HUES64 (cell line): Measurements from ENCODE around the gene UTS2R.

Experiments used
- H3K27ac ChIP-seq: 2 replicates; pipeline ENCODE4 v1.7.0; 2013; ENCODE audit warnings: low read depth, low read length, inconsistent platforms
- H3K27me3 ChIP-seq: 2 replicates; pipeline ENCODE4 v1.6.1; 2013; ENCODE audit warnings: mild to moderate bottlenecking, low read length; ENCODE audit not compliant: insufficient read depth
- H3K36me3 ChIP-seq: 2 replicates; pipeline ENCODE4 v1.6.1; 2013; ENCODE audit warnings: mild to moderate bottlenecking, low read length; ENCODE audit not compliant: insufficient read depth
- H3K4me1 ChIP-seq: 2 replicates; pipeline ENCODE4 v1.6.1; 2013; ENCODE audit warnings: mild to moderate bottlenecking, low read length, moderate library complexity; ENCODE audit not compliant: insufficient read depth
- H3K4me3 ChIP-seq: 2 replicates; pipeline ENCODE4 v1.5.1; 2013; ENCODE audit warnings: mild to moderate bottlenecking, low read length, moderate library complexity
- H3K9ac ChIP-seq: 2 replicates; pipeline ENCODE4 v1.6.1; 2013; ENCODE audit warnings: mild to moderate bottlenecking, low read depth, low read length
- H3K9me3 ChIP-seq: 2 replicates; pipeline ENCODE4 v1.6.1; 2013; ENCODE audit warnings: low read depth, low read length; ENCODE audit not compliant: insufficient read depth
- WGBS: fragments of 150-250, 120-280 bp; methylation state at CpG from one replicate; pipeline ENCODE4 v1.1.7; 2013; ENCODE audit warnings: missing lambda C conversion rate; 5-methylcytosine and 5-hydroxymethylcytosine counted together

Gene UTS2R

GRCh38 chr17:82397449-82398335 lies 26.1 kb downstream of the UTS2R start:
- no peaks in the 10 kb centered on the region for H3K36me3 ChIP-seq
- no peak overlapping the region for H3K9ac ChIP-seq
- 92% methylated on average over 38 of the region's 38 CpGs for WGBS
- no peak overlapping the region for H3K4me3 ChIP-seq
- H3K9me3 ChIP-seq = no peaks in the 10 kb centered on the region
- H3K27me3 ChIP-seq = no peaks in the 10 kb centered on the region
- no peaks in the 10 kb centered on the region for H3K4me1 ChIP-seq
- no peak overlapping the region for H3K27ac ChIP-seq

GRCh38 chr17:82399041-82399441 lies 27.5 kb downstream of the UTS2R start:
- Histone ChIP-seq H3K9me3 (no peaks in the 10 kb centered on the region), H3K27ac (no peak overlapping the region), H3K4me1 (no peaks in the 10 kb centered on the region), H3K27me3 (no peaks in the 10 kb centered on the region), H3K36me3 (peaks cover 10% of the 10 kb centered on the region; the same call in 1 of the 2 replicates), H3K9ac (no peak overlapping the region), H3K4me3 (no peak overlapping the region)
- 94% methylated on average over 13 of the region's 13 CpGs for WGBS

GRCh38 chr17:82399601-82400101 lies 28.1 kb downstream of the UTS2R start:
- WGBS = 89% methylated on average over 18 of the region's 18 CpGs

DNA sequence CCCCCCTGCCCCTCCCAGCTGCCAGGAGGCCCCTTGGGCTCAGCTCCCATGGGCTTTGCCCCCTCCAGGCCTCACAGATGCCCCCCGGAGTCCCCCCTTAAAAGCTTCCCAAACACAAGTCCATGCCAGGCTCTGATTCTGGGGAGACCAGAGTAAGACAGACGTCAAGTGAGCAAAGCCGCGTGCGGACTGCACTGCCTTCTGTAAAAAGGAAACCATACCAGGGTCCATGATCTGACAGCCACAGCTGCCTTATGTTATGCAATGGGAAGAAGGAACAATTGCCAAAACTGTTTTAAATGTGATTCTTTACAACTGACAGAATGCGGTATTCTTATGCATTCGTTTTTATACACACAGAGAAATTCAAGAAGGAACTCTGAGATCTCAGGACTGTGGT lies 28.6 kb downstream of the UTS2R start:
- Histone ChIP-seq H3K4me3 (no peak overlapping the region), H3K27ac (no peak overlapping the region), H3K36me3 (peaks cover 10% of the 10 kb centered on the region; the same call in 1 of the 2 replicates), H3K9ac (no peak overlapping the region), H3K4me1 (no peaks in the 10 kb centered on the region), H3K9me3 (no peaks in the 10 kb centered on the region), H3K27me3 (no peaks in the 10 kb centered on the region)
- WGBS = 93% methylated on average over 7 of the region's 7 CpGs

More at GRCh38 chr17:82399601-82400101, 28.1 kb downstream of the UTS2R start:
- H3K4me1 ChIP-seq = no peaks in the 10 kb centered on the region
- no peaks in the 10 kb centered on the region for H3K9me3 ChIP-seq
- H3K27ac ChIP-seq = no peak overlapping the region
- H3K4me3 ChIP-seq = no peak overlapping the region
- peaks cover 10% of the 10 kb centered on the region; the same call in 1 of the 2 replicates for H3K36me3 ChIP-seq
- H3K27me3 ChIP-seq = no peaks in the 10 kb centered on the region
- no peak overlapping the region for H3K9ac ChIP-seq

- Histone ChIP-seq H3K36me3 (peaks cover 10% of the 10 kb centered on the region; the same call in 1 of the 2 replicates), H3K9ac (no peak overlapping the region), H3K27ac (no peak overlapping the region), H3K27me3 (no peaks in the 10 kb centered on the region), H3K4me3 (no peak overlapping the region), H3K4me1 (no peaks in the 10 kb centered on the region), H3K9me3 (no peaks in the 10 kb centered on the region)
- 95% methylated on average over 16 of the region's 19 CpGs for WGBS
Observed at GRCh38 chr17:82400830-82401229, 29.3 kb downstream of the UTS2R start.

DNA sequence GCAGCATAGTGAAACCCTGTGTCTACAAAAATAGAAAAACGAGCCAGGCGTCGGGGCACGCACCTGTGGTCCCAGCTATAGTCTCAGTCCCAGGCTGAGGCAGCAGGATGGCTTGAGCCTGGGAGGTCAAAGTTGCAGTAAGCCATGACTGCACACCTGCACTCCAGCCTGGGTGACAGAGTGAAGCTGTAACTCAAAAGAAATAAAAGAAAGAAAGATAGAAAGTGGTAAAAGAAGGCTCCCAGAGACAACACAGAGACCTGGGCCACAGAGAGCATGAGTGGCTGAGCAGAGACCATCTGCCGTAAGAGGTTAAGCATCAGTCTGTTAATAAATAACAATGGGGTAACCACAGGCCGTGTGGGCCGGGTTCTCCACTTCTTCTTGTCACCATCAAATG lies 31.3 kb downstream of the UTS2R start:
- no peak overlapping the region for H3K27ac ChIP-seq
- peaks cover 10% of the 10 kb centered on the region; the same call in 1 of the 2 replicates for H3K36me3 ChIP-seq
- H3K4me3 ChIP-seq = no peak overlapping the region
- no peaks in the 10 kb centered on the region for H3K9me3 ChIP-seq
- no peaks in the 10 kb centered on the region for H3K27me3 ChIP-seq
- no peak overlapping the region for H3K9ac ChIP-seq
- WGBS = 94% methylated on average over 7 of the region's 7 CpGs
- no peaks in the 10 kb centered on the region for H3K4me1 ChIP-seq

GRCh38 chr17:82403662-82404660 lies 32.4 kb downstream of the UTS2R start:
- Histone ChIP-seq H3K4me3 (no peak overlapping the region), H3K27ac (no peak overlapping the region), H3K36me3 (peaks cover 10% of the 10 kb centered on the region; the same call in 1 of the 2 replicates), H3K27me3 (no peaks in the 10 kb centered on the region), H3K9me3 (no peaks in the 10 kb centered on the region), H3K9ac (no peak overlapping the region), H3K4me1 (no peaks in the 10 kb centered on the region)
- WGBS = 96% methylated on average over 67 of the region's 67 CpGs

- Histone ChIP-seq H3K9ac (no peak overlapping the region), H3K4me1 (no peaks in the 10 kb centered on the region), H3K4me3 (no peak overlapping the region), H3K27ac (no peak overlapping the region), H3K36me3 (peaks cover 10% of the 10 kb centered on the region; the same call in 1 of the 2 replicates), H3K9me3 (no peaks in the 10 kb centered on the region), H3K27me3 (no peaks in the 10 kb centered on the region)
- 95% methylated on average over 14 of the region's 14 CpGs for WGBS
Observed at GRCh38 chr17:82405051-82405450, 33.5 kb downstream of the UTS2R start.

DNA sequence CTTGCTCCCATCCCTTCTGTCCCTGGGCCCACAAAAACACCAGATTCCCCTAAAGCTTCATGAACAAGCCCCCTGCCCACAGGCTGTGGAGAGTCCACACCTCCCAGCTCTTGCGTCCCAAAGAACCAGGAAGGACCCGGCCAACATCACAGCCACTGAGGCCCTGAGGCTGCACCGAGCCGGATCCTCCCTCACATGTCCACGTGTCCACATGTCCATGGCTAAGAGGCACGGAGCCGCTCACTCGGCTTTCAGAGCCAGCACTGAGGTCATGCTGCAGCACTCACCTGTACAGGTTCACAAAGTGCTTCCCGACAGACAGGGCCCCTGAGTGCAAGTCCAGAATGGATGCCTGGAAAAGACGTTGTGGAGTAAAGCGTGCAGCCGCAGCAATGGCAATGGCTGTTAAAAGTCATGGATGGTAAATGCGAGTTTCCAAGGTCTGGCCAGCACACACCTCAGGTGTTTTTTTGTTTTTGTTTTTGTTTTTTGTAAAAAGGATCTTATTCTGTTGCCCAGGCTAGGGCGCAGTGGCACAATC lies 34.6 kb downstream of the UTS2R start:
- WGBS = 96% methylated on average over 14 of the region's 14 CpGs
- Histone ChIP-seq H3K27me3 (no peaks in the 10 kb centered on the region), H3K4me3 (no peak overlapping the region), H3K27ac (no peak overlapping the region), H3K9me3 (no peaks in the 10 kb centered on the region), H3K4me1 (no peaks in the 10 kb centered on the region), H3K36me3 (peaks cover 10% of the 10 kb centered on the region), H3K9ac (no peak overlapping the region)

DNA sequence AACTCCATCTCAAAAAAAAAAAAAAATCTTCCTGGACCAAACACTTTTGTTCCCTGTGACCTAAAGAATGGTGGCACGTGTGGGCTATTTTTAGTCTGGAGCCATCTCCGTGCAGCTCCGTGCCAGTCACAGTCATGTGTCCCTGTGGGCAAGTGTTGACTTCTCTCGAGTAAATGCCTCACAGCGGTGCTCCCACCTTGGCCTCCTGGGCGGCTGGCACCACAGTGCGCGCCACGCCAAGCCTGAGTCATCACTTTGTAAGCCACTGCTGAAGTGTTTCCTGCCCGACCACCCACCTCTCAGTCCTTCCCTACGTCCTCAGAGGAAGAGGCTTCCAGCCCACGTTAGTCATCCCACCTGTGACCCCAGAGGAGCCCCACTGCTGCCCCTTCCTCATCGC lies 35.7 kb downstream of the UTS2R start:
- H3K27ac ChIP-seq = no peak overlapping the region
- no peak overlapping the region for H3K4me3 ChIP-seq
- no peaks in the 10 kb centered on the region for H3K4me1 ChIP-seq
- H3K36me3 ChIP-seq = peaks cover 10% of the 10 kb centered on the region
- 94% methylated on average over 13 of the region's 13 CpGs for WGBS
- H3K27me3 ChIP-seq = no peaks in the 10 kb centered on the region
- no peak overlapping the region for H3K9ac ChIP-seq
- no peaks in the 10 kb centered on the region for H3K9me3 ChIP-seq
